Kidney (tissue), 14 donors: Measurements from ENCODE around the gene SLAMF8. TPM values are rescaled to one million over a fixed set of nuclear protein-coding genes. Genes with fewer than 3 reads are reported as not detected.

Experiments used
- DNase-seq, 5 donors: peaks; one replicate each; pipeline ENCODE4 v3.0.0-alpha.2; 2013 to 2020
- FAIRE-seq: peaks from 2 replicates; lab custom pipeline; 2012; peaks lifted over from hg19 to GRCh38; lab: Jason Lieb, UNC
- H3K27ac ChIP-seq, 2 donors: one replicate each; pipeline ENCODE4 v1.7.0; 2013; ENCODE audit warnings: low read depth in 2 of 2, low read length in 2 of 2, inconsistent platforms in 1 of 2
- H3K27me3 ChIP-seq: one replicate; pipeline ENCODE4 v1.7.1; 2013; ENCODE audit warnings: low read length, inconsistent platforms; ENCODE audit not compliant: control insufficient read depth, insufficient read depth
- H3K36me3 ChIP-seq, 3 donors: one replicate each; pipeline versions ENCODE4 v1.7.0 to v1.7.1; 2013; ENCODE audit warnings: low read length in 3 of 3, control low read depth in 1 of 3, inconsistent platforms in 1 of 3; ENCODE audit not compliant: insufficient read depth in 3 of 3, control insufficient read depth in 2 of 3
- H3K4me1 ChIP-seq, 3 donors: one replicate each; pipeline versions ENCODE4 v1.7.0 to v1.7.1; 2013; ENCODE audit warnings: low read length in 3 of 3, inconsistent platforms in 1 of 3, low read depth in 1 of 3; ENCODE audit not compliant: control insufficient read depth in 2 of 3, insufficient read depth in 2 of 3
- H3K4me3 ChIP-seq, 3 donors: one replicate each; pipeline versions ENCODE4 v1.7.0 to v1.8.1; 2013; ENCODE audit warnings: low read length in 3 of 3, control low read depth in 1 of 3, inconsistent platforms in 1 of 3
- H3K9ac ChIP-seq, 3 donors: one replicate each; pipeline versions ENCODE4 v1.7.0 to v1.7.1; 2013; ENCODE audit warnings: low read length in 3 of 3, control low read depth in 1 of 3, inconsistent platforms in 1 of 3
- H3K9me3 ChIP-seq, 3 donors: one replicate each; pipeline versions ENCODE4 v1.7.0 to v1.7.1; 2013; ENCODE audit warnings: low read length in 3 of 3, control low read depth in 1 of 3, inconsistent platforms in 1 of 3; ENCODE audit not compliant: control insufficient read depth in 2 of 3, insufficient read depth in 1 of 3
- CTCF ChIP-seq: IDR thresholded peaks from 3 replicates; pipeline ENCODE4 v1.5.1; 2012; ENCODE audit warnings: mild to moderate bottlenecking, moderate library complexity, borderline replicate concordance; ENCODE audit not compliant: insufficient read depth; ENCODE audit errors: extremely low read depth
- intact Hi-C: fragments of 100-400 bp; cut with DNase I; formaldehyde crosslinking; loops from one replicate; pipeline ENCODE4 v1.11.1; 2022
- polyA plus RNA-seq: library from polyadenylated mRNA; stranded (reverse); fragments of 350-450 nt; fragmentation: Illumina TruSeq; extraction: RNeasy Lipid Tissue Mini Kit (QIAGEN cat#74804); gene quantifications from one replicate; pipeline ENCODE4 v1.2.3, GENCODE V29; 2014; ENCODE audit warnings: low read depth, low replicate concordance; ENCODE audit not compliant: insufficient read depth
- total RNA-seq: library from RNA; stranded (reverse); fragmentation: NEBNext Ultra II Directional; extraction: Animal tissue kit (Norgen Biotek cat#: 25700); gene quantifications from one replicate; pipeline ENCODE4 v1.2.1, GENCODE V29; 2021
- donor health status: control.
- donor health status: control.
- donor health status: control.
- donor health status: control.
- donor health status: control.
- donor health status: DM: yes; HTN: yes; CAD: no.
- donor health status: Normal renal cell carcinoma (clear cell type).

Gene SLAMF8
- total and polyA plus RNA-seq, 2 donors from 2014 or later: 1.8 to 12.0 TPM

DNA sequence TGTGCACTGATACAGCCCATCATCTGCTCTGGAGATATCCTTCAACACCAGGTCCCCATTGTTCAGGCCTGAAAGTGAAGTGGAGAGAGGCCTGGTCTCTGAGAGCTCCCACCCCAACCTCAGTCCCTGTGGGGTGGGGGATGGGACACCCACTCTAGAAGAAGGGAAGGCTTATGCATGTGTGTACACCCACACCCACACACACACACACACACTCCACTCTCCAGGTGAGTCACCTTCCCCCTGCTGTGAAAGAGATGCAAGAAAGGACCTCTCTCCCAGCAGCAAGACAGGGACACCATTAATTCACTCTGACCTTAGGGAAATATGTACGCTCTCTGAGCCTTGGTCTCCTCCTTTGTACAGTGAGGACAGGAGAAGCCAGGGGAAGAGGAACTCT lies 29.9 kb downstream of the SLAMF8 start:
- Histone ChIP-seq H3K9ac (no peak overlapping the region), H3K4me3 (no peak overlapping the region), H3K27ac (no peak overlapping the region), H3K36me3 (no peaks in the 10 kb centered on the region), H3K4me1 (peaks cover 0 to 7% (median 2%) of the 10 kb centered on the region in 3 donors), H3K9me3 (no peaks in the 10 kb centered on the region), H3K27me3 (no peaks in the 10 kb centered on the region)
- no peak for TF ChIP-seq CTCF
- FAIRE-seq: no peak
- intact Hi-C loops: no loop called here
- DNase-seq: no peak

GRCh38 chr1:159857889-159858288 lies 31.2 kb downstream of the SLAMF8 start:
- no peak for FAIRE-seq
- Histone ChIP-seq H3K36me3 (no peaks in the 10 kb centered on the region), H3K4me3 (no peak overlapping the region), H3K9me3 (no peaks in the 10 kb centered on the region), H3K9ac (no peak overlapping the region), H3K27me3 (no peaks in the 10 kb centered on the region), H3K27ac (no peak overlapping the region), H3K4me1 (peaks cover 0 to 7% (median 2%) of the 10 kb centered on the region in 3 donors)
- intact Hi-C loops: no loop called here
- DNase-seq: no peak
- no peak for TF ChIP-seq CTCF

DNA sequence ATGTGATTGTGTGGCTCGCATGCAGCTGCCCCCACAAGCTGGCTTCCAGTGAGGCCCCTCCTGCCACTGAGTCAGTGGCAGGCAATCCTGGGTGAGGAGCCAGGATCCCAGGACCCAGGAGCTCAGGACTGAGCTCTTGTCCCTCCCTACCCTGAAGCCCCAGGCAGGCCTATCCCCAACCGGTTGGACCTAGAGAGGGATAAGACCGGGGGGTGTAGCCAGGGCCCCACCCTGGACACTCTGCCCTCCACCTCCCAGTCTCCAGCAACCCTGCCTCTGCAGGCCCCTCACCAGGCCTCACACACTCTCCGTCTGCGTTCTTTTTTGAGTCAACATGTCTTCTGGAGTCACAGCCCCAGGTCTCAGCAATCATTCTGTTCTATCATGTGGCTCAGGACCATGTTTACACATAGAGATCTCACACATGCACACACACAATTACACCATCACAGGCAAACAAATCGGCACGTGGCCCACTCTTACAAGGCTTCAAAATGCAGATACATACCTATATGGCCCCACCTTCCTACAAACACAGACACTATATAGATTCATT lies 33.2 kb downstream of the SLAMF8 start:
- Histone ChIP-seq H3K4me3 (no peak overlapping the region), H3K4me1 (peaks cover 0 to 4% (median 0%) of the 10 kb centered on the region in 3 donors), H3K9ac (no peak overlapping the region), H3K27ac (no peak overlapping the region), H3K36me3 (no peaks in the 10 kb centered on the region), H3K27me3 (no peaks in the 10 kb centered on the region), H3K9me3 (no peaks in the 10 kb centered on the region)
- DNase-seq (no peak), FAIRE-seq (no peak)
- intact Hi-C loops: no loop called here
- TF ChIP-seq CTCF: no peak

- no peak overlapping the region for H3K9ac ChIP-seq
- H3K4me3 ChIP-seq: no peak overlapping the region
- H3K27me3 ChIP-seq: no peaks in the 10 kb centered on the region
- no peak for DNase-seq
- no peak for FAIRE-seq
- no peaks in the 10 kb centered on the region for H3K4me1 ChIP-seq
- H3K36me3 ChIP-seq: no peaks in the 10 kb centered on the region
- H3K27ac ChIP-seq: no peak overlapping the region
- no peak for TF ChIP-seq CTCF
- H3K9me3 ChIP-seq: no peaks in the 10 kb centered on the region
- intact Hi-C loops: no loop called here
Observed at GRCh38 chr1:159860456-159860855, 33.8 kb downstream of the SLAMF8 start.
